ENCODE data around the gene CDC42SE2.

CDC42SE2 gene

GRCh38 chr5:131224387-131225201 is 39.3 kb upstream of the CDC42SE2 start:
- Histone ChIP-seq H3K79me2 (no peaks in the 10 kb centered on the region), H3K27me3 (ENCODE audit: control insufficient read depth, insufficient read depth, low read length) (no peaks in the 10 kb centered on the region), H2AFZ (no peak overlapping the region), H3K4me3 (ENCODE audit: low read depth, low read length) (no peak overlapping the region), H3K4me2 (ENCODE audit: low read length) (no peak overlapping the region), H3K4me1 (no peaks in the 10 kb centered on the region), H3K9me3 (ENCODE audit: control insufficient read depth, low read length) (no peaks in the 10 kb centered on the region), H3K36me3 (ENCODE audit: control insufficient read depth, insufficient read depth, low read length) (no peaks in the 10 kb centered on the region), H3K9ac (no peak overlapping the region), H3K27ac (no peak overlapping the region)
- no peak for TF ChIP-seq CTCF (IDR thresholded peaks at IDR 0.05)

DNA sequence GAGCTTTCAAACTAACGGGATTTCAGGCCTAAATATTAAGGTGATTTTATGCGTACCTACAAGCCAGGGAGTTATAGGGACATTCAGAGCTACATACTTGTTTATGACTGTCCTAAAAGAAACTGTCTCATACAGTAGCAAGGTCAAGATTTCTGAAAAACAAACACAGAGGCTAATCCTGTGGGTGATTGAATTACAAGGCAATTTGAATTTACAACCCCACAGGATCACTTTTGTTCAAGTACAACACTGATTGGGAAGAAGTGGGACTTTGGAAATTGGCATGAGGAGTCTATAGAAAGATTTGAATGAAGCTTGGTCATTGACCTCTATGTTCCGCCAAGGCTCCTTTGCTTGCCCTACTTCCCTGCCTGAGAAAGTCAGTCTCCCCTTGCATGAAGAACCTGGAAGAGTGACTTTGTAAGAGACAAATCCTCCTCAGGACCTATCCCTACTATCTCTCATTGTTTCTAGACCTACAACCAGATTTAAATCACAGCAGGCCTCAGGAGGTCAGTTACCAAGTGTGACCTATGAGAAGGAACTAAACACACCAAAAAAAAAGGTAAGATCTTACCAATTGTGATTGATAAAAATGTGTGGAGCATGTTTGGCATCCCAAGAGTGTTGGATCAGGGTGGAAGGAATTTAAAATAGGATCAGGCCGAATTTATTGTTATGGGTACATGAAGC is 38.4 kb upstream of the CDC42SE2 start:
- Histone ChIP-seq H3K79me2 (no peaks in the 10 kb centered on the region), H3K4me1 (no peaks in the 10 kb centered on the region), H3K36me3 (ENCODE audit: control insufficient read depth, insufficient read depth, low read length) (no peaks in the 10 kb centered on the region), H2AFZ (no peak overlapping the region), H3K4me3 (ENCODE audit: low read depth, low read length) (no peak overlapping the region), H3K4me2 (ENCODE audit: low read length) (no peak overlapping the region), H3K27me3 (ENCODE audit: control insufficient read depth, insufficient read depth, low read length) (no peaks in the 10 kb centered on the region), H3K9ac (no peak overlapping the region), H3K27ac (no peak overlapping the region), H3K9me3 (ENCODE audit: control insufficient read depth, low read length) (no peaks in the 10 kb centered on the region)
- TF ChIP-seq CTCF (IDR thresholded peaks at IDR 0.05), result no peak

DNA sequence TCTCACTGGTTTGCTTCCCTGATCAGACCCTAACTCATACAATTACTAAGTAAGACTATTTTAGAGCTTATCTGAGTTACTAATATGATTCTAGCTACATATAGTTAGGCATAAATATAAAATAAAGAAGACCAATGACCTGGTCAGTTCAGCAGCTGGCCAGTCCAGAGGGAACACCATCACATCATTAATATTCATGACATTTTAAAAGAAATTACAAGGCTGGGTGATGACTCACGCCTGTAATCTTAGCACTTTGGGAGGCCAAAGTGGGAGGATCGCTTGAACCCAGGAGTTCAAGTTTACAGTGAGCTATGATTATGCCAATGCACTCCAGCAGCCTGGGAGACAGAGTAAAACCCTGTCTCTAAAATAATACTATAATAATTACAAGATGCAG is 37.0 kb upstream of the CDC42SE2 start:
- H3K79me2 ChIP-seq, result no peaks in the 10 kb centered on the region
- no peak overlapping the region for H3K27ac ChIP-seq
- H3K4me3 ChIP-seq (ENCODE audit: low read depth, low read length), result no peak overlapping the region
- TF ChIP-seq CTCF (IDR thresholded peaks at IDR 0.05), result no peak
- no peaks in the 10 kb centered on the region for H3K4me1 ChIP-seq
- no peaks in the 10 kb centered on the region for H3K9me3 ChIP-seq (ENCODE audit: control insufficient read depth, low read length)
- H3K4me2 ChIP-seq (ENCODE audit: low read length), result no peak overlapping the region
- no peaks in the 10 kb centered on the region for H3K36me3 ChIP-seq (ENCODE audit: control insufficient read depth, insufficient read depth, low read length)
- H3K9ac ChIP-seq, result no peak overlapping the region
- H2AFZ ChIP-seq, result no peak overlapping the region
- H3K27me3 ChIP-seq (ENCODE audit: control insufficient read depth, insufficient read depth, low read length), result no peaks in the 10 kb centered on the region

- no peak overlapping the region for H2AFZ ChIP-seq
- H3K4me3 ChIP-seq (ENCODE audit: low read depth, low read length), result no peak overlapping the region
- H3K9me3 ChIP-seq (ENCODE audit: control insufficient read depth, low read length), result no peaks in the 10 kb centered on the region
- no peaks in the 10 kb centered on the region for H3K79me2 ChIP-seq
- no peaks in the 10 kb centered on the region for H3K4me1 ChIP-seq
- no peak for TF ChIP-seq CTCF (IDR thresholded peaks at IDR 0.05)
- no peak overlapping the region for H3K27ac ChIP-seq
- no peaks in the 10 kb centered on the region for H3K27me3 ChIP-seq (ENCODE audit: control insufficient read depth, insufficient read depth, low read length)
- H3K36me3 ChIP-seq (ENCODE audit: control insufficient read depth, insufficient read depth, low read length), result no peaks in the 10 kb centered on the region
- H3K4me2 ChIP-seq (ENCODE audit: low read length), result no peak overlapping the region
- H3K9ac ChIP-seq, result no peak overlapping the region
Observed at GRCh38 chr5:131228646-131229045, 35.2 kb upstream of the CDC42SE2 start.
